ENCODE results near the gene MAP3K21. TPM values are rescaled to one million over a fixed set of nuclear protein-coding genes. Genes with fewer than 3 reads are reported as not detected.

The MAP3K21 gene
- polyA plus RNA-seq, 3 donors = 0.38 to 2.7 (median 0.59) TPM

GRCh38 chr1:233336554-233337456 lies 9.3 kb downstream of the MAP3K21 start:
- Histone ChIP-seq H3K4me1 (ENCODE audit: control insufficient read depth in 1 of 2, insufficient read depth in 2 of 2, low read length in 2 of 2) (peaks cover 4 to 13% of the 10 kb centered on the region in 2 donors), H3K4me2 (replicated peaks; ENCODE audit: extremely low read depth, low read length, poor library complexity, severe bottlenecking) (no peak overlapping the region), H3K9me3 (replicated peaks in 1 of 2; ENCODE audit: control insufficient read depth in 1 of 2, insufficient read depth in 1 of 2, low read length in 2 of 2) (no peaks in the 10 kb centered on the region), H4K20me1 (ENCODE audit: insufficient read depth, low read length) (no peaks in the 10 kb centered on the region), H3K79me2 (ENCODE audit: insufficient read depth, low read length) (no peaks in the 10 kb centered on the region), H3K27me3 (ENCODE audit: control insufficient read depth in 2 of 2, insufficient read depth in 2 of 2, low read length in 2 of 2) (no peaks in the 10 kb centered on the region), H2AFZ (ENCODE audit: insufficient read depth, low read depth, low read length, poor library complexity, severe bottlenecking) (no peak overlapping the region), H3K4me3 (replicated peaks in 1 of 3; ENCODE audit: low read depth in 2 of 3, low read length in 3 of 3) (no peak overlapping the region), H3K9ac (ENCODE audit: insufficient read depth, low read length, poor library complexity, severe bottlenecking) (no peak overlapping the region), H3K36me3 (replicated peaks in 1 of 2; ENCODE audit: control insufficient read depth in 1 of 2, insufficient read depth in 2 of 2, low read length in 2 of 2) (no peaks in the 10 kb centered on the region), H3K27ac (ENCODE audit: low read depth in 1 of 2, low read length in 2 of 2) (no peak overlapping the region)
- peaks cover 0 to 3% (median 2%) of the 10 kb centered on the region in 3 donors for H3K27me3 Mint-ChIP-seq (ENCODE audit: low read depth in 3 of 3)
- peaks cover 24% of the 10 kb centered on the region for H3K4me1 Mint-ChIP-seq
- DNase-seq = no peak
- peaks cover 0 to 9% (median 4%) of the 10 kb centered on the region in 7 donors for H3K9me3 Mint-ChIP-seq
- no peaks in the 10 kb centered on the region for H3K36me3 Mint-ChIP-seq
- no peak overlapping the region for H3K27ac Mint-ChIP-seq
- WGBS (ENCODE audit: insufficient coverage) = 97% methylated on average over 3 of the region's 5 CpGs
- intact Hi-C loops (cut with micrococcal nuclease) = no loop called here
- no peak overlapping the region for H3K4me3 Mint-ChIP-seq
- TF ChIP-seq, protein P1, sequence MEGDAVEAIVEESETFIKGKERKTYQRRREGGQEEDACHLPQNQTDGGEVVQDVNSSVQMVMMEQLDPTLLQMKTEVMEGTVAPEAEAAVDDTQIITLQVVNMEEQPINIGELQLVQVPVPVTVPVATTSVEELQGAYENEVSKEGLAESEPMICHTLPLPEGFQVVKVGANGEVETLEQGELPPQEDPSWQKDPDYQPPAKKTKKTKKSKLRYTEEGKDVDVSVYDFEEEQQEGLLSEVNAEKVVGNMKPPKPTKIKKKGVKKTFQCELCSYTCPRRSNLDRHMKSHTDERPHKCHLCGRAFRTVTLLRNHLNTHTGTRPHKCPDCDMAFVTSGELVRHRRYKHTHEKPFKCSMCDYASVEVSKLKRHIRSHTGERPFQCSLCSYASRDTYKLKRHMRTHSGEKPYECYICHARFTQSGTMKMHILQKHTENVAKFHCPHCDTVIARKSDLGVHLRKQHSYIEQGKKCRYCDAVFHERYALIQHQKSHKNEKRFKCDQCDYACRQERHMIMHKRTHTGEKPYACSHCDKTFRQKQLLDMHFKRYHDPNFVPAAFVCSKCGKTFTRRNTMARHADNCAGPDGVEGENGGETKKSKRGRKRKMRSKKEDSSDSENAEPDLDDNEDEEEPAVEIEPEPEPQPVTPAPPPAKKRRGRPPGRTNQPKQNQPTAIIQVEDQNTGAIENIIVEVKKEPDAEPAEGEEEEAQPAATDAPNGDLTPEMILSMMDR (IDR thresholded peaks at IDR 0.05) = no peak

DNA sequence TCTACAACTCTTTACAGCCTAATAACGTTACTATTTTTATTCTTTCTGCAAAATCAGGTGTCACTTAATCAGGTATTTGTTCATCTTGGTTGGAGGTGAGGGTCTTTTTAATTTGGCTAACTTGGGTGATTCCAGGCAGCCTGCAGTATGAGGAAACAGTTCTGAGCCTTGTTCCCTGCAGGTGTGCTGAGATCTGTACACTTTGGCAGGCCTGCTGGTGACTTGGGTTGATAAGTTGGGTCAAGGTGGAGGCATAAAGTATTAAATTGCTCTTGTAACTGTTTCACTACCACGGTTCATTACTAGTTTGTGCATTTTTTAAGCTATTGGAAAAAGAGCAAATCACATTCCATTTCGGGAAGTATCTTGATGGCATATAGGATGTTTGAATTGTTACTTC lies 10.0 kb downstream of the MAP3K21 start:
- H3K9me3 ChIP-seq (replicated peaks in 1 of 2; ENCODE audit: control insufficient read depth in 1 of 2, insufficient read depth in 1 of 2, low read length in 2 of 2) = no peaks in the 10 kb centered on the region
- intact Hi-C loops (cut with micrococcal nuclease) = no loop called here
- Mint-ChIP-seq H3K4me3 (no peak overlapping the region), H3K4me1 (peaks cover 20% of the 10 kb centered on the region), H3K9me3 (peaks cover 0 to 9% (median 4%) of the 10 kb centered on the region in 7 donors), H3K36me3 (no peaks in the 10 kb centered on the region), H3K27ac (no peak overlapping the region), H3K27me3 (ENCODE audit: low read depth in 3 of 3) (peaks cover 0 to 3% (median 2%) of the 10 kb centered on the region in 3 donors)
- H3K27ac ChIP-seq (ENCODE audit: low read depth in 1 of 2, low read length in 2 of 2) = no peak overlapping the region
- no peak overlapping the region for H3K4me2 ChIP-seq (replicated peaks; ENCODE audit: extremely low read depth, low read length, poor library complexity, severe bottlenecking)
- H3K4me1 ChIP-seq (ENCODE audit: control insufficient read depth in 1 of 2, insufficient read depth in 2 of 2, low read length in 2 of 2) = peaks cover 4 to 10% of the 10 kb centered on the region in 2 donors
- no CpG with 5 or more reads among the region's 3 CpGs for WGBS (ENCODE audit: insufficient coverage)
- no peaks in the 10 kb centered on the region for H4K20me1 ChIP-seq (ENCODE audit: insufficient read depth, low read length)
- TF ChIP-seq, protein P1 (IDR thresholded peaks at IDR 0.05) = no peak
- DNase-seq = no peak
- no peaks in the 10 kb centered on the region for H3K27me3 ChIP-seq (ENCODE audit: control insufficient read depth in 2 of 2, insufficient read depth in 2 of 2, low read length in 2 of 2)
- no peak overlapping the region for H2AFZ ChIP-seq (ENCODE audit: insufficient read depth, low read depth, low read length, poor library complexity, severe bottlenecking)
- H3K36me3 ChIP-seq (replicated peaks in 1 of 2; ENCODE audit: control insufficient read depth in 1 of 2, insufficient read depth in 2 of 2, low read length in 2 of 2) = no peaks in the 10 kb centered on the region
- no peak overlapping the region for H3K4me3 ChIP-seq (replicated peaks in 1 of 3; ENCODE audit: low read depth in 2 of 3, low read length in 3 of 3)
- no peaks in the 10 kb centered on the region for H3K79me2 ChIP-seq (ENCODE audit: insufficient read depth, low read length)
- no peak overlapping the region for H3K9ac ChIP-seq (ENCODE audit: insufficient read depth, low read length, poor library complexity, severe bottlenecking)

Measured in CD14-positive monocyte (primary cell).